ENCODE data around the gene ZNF608.

DNA sequence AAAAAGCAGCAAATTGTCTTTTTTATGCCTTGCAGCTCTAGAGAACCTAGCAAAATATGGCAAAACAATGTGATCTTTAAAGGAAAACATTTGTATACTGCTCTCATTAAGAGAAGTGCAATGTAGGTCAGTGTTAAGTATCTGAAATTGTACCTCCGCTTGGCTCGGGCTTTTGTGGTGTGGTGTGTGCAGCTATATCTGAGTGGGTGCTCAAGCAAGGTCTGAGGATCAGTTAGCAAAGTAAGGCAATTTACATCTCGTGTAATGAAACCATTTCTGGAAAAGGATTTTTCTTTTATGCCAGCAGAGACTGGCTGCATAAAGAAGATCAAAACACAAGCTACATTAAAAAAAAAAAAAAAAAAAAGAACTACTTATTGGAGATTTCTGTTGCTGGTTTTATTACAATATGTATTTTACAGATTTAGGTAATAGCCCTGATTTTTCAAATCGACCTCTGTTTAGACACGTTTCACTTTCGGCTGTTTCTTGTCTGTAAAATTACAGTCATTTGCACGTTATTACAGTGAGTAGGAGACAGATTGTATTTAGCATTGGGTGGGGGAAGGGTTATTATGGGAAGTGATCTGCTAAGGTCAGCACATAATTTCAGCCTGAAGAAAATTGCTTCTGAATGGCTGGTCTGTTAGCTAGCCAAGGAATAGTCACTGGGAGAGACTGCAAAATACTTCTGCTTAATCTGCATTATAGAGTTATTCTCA is 7.9 kb upstream of the ZNF608 start:
- no peak for TF ChIP-seq TCF4 (CRISPR knock-in tag; IDR thresholded peaks at IDR 0.05; ENCODE audit: borderline replicate concordance)
- TF ChIP-seq, protein P1, sequence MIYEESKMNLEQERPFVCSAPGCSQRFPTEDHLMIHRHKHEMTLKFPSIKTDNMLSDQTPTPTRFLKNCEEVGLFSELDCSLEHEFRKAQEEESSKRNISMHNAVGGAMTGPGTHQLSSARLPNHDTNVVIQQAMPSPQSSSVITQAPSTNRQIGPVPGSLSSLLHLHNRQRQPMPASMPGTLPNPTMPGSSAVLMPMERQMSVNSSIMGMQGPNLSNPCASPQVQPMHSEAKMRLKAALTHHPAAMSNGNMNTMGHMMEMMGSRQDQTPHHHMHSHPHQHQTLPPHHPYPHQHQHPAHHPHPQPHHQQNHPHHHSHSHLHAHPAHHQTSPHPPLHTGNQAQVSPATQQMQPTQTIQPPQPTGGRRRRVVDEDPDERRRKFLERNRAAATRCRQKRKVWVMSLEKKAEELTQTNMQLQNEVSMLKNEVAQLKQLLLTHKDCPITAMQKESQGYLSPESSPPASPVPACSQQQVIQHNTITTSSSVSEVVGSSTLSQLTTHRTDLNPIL (CRISPR knock-in tag; IDR thresholded peaks at IDR 0.05; ENCODE audit: low read depth), result no peak
- no peak for TF ChIP-seq ZFP3 (CRISPR knock-in tag; IDR thresholded peaks at IDR 0.05)
- TF ChIP-seq ZC3H10 (CRISPR knock-in tag; IDR thresholded peaks at IDR 0.05), result no peak
- TF ChIP-seq TOX (CRISPR knock-in tag; IDR thresholded peaks at IDR 0.05; ENCODE audit: borderline replicate concordance), result no peak
- TF ChIP-seq OSR1 (CRISPR knock-in tag; IDR thresholded peaks at IDR 0.05), result no peak

Data from SK-N-SH treated with all-trans-retinoic acid at 6 μM for 48 hours (cell line).